GM18505 (cell line): Measurements from ENCODE around the gene CGNL1.

Experiments
- ATAC-seq: cut with Tn5 transposase; IDR thresholded peaks from one replicate; pipeline ENCODE4 v1.9.1; 2021; ENCODE audit not compliant: unreplicated experiment
- POLR2A ChIP-seq: IDR thresholded peaks from 4 replicates; pipeline ENCODE4 v1.6.1; 2011; ENCODE audit warnings: borderline replicate concordance; ENCODE audit not compliant: insufficient read depth, insufficient read length; ENCODE audit errors: extremely low read depth

CGNL1 gene

DNA sequence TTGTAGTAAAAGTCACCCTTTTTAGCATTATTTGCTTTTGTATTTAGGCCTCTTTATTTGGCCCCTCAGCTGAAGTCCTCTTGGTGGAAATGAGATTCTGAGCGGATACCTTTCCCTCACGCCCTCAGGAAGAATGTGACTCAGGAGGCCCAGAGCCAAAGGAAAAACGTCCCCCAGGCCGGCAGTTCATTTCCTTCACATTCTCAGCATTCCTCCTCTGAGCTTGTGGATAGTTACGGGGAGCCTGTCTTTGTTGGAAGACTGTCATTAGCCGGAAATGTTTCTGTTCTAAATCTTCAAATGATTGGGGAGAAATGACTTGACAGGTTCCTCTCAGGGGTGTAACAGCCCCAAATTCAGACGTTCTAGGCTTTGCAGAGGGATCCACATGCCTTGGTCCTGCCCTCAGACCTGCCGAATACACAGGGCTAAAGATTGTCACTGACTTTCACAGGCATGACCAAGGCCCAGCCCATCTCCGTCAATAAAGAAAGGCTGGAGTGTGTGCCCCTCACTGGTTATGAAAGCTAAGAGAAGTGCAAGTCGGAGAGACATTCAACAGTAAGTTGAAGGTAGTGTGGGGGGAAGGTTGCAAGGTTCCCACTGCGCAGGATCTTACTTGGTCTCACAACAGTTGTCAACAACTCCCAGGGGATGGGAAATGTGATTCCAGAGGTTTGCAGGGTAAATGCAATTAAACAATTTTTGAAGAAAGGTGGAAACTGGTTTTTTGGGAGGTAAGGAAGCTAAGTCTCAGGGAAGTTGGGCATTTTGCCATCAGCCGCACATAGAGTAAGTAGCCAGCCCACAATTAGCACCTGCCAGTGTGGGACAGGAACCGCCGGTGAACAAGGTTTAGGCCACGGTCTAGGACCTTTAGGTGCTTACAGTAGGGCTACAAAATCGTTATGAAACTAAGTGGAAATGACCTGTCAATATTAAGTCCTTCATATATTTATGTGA lies 175.7 kb downstream of the CGNL1 start:
- no peak for TF ChIP-seq POLR2A
- ATAC-seq, result no peak

DNA sequence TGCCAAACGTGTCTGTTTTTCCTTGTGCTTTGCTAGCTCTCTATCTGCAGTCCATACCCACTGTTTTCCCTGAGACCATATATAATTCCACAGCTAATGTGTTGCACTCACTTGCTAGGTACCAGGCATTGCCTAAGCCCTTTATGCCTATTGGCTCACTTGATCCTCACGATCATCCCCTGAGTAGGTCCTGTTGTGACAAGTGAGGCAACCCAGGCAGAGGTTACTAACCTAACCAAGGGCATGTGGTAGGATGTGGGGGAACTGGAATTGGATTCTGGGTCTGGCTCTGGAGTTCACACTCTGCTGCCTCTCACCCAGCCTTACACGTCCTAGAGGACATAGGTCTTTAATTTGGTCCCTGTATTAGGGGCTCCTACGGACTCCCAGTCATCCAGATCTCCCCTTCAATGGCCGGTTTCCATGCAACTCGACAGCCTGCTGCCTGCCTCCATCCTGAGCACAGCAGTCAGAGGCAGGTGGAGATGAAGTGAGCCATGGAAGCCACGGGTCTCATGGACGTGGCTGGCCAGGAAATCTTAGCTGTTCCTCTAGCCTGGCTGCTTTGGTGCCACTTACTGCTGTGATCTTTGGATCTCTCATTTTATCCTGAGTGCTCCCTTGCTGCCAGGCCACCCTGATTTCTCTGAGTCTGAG lies 176.5 kb downstream of the CGNL1 start:
- ATAC-seq, result no peak

DNA sequence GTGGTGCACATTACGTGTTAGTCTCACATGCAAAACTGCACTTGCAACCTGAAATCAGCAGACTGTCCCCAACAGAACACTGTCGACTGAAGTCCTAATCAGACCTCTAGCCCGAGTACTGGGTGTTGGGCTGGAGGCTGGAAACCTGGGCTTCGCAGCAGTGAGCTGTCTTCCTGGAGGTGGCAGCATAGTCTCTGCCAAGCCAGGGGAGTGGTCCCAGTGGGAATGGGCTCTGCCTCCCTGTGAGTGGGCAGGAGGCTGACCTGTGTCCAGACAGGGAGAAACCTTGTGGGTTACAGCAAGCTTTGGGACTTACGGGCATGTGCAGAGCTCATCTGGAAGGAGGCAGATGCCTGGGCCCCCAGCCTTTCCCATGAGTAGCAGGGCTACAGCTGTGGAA lies 177.2 kb downstream of the CGNL1 start:
- ATAC-seq, result no peak
- no peak for TF ChIP-seq POLR2A

More for the DNA sequence above, 176.5 kb downstream of the CGNL1 start:
- TF ChIP-seq POLR2A, result no peak

DNA sequence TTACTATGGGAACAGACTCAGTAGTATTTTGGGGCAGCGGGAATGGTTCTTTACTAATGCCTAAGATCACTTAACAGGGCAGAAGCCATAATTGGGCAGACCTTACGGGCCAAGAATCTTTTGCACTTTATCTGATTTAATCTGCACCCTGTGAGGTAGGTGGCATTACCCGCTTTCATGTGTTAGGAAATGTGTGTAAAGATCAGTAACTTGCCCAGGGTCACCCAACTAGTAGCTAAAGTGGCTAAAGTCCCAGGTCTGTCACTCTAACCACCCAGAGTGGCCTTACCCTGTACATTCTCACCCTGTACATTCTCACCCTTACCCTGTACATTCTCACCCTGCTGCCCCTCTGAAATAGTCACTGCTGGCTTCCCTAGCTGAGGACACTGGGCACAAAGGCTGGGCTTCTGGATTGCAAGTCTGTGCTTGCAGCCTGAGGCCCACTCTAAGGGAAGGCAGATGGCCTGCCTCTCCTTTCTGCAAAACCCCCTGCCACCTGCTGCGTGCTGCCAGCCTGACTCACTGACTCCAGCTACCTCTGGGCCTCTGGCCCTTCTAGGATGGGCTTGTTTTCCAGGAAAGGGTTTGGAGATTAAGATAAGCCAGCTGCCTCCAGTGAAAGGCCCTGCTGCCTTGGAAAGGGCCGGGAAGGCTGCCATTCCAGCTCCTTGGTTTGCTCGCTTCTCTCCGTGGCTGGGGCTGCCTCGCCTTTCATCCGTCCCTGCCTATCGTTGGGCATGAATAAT lies 177.9 kb downstream of the CGNL1 start:
- ATAC-seq, result no peak
- no peak for TF ChIP-seq POLR2A

DNA sequence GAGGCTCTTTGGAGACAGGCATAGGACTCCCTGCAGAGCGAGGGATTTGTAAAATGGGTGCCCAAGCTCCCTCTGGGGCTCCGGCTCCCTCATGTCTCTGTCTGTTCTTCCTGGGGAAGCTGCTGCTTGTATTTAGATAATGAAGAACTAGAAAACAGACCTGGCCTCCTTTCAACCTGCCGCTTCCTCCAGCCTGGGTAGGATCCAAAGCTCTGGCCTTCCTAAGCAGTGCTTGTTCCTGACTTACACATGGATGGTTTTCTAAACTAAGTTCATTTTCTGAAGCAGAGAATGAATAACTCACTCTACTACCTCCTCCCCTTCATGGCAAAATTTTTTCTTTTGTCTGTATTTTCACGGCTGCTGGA lies 178.5 kb downstream of the CGNL1 start:
- ATAC-seq, result no peak
- TF ChIP-seq POLR2A, result no peak

DNA sequence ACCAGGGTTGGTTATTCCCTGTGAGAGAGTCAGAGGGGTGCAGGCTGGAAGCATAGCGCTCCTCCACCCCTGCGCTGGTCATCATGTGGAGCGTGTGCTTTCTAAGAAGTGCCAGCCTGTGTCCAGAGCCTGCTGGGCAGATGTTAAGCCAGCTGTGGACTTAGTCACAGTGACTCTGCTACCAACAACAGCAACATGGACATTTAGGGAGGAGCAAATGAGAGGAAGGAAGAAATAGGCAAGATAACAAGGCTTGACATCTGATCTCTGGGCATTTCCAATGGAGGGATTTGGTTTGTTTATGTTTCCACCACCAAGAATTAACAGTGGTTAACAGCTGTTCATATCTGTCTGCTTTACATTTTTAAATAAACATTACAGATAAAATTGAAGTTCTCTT lies 179.0 kb downstream of the CGNL1 start:
- ATAC-seq, result no peak
- TF ChIP-seq POLR2A, result no peak

DNA sequence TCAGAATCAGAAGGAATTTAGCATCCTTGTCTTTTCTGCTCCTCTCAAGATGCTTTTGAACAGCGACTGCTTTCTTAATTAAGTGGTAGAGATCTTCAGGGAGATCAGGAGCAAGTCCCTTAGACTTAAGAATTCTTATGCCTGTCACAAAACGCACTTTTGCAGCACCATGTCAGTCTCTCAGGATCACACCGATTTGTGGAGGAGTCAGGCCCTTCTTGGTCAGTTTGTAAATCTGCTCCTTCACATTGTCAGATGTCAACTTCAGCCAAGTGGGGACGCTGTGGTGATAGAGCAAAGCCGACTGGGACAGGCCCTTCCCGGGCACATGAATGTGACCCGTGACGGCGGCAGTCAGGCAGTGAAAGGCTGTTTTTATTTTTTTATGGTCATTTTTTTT lies 179.7 kb downstream of the CGNL1 start:
- no peak for ATAC-seq
- no peak for TF ChIP-seq POLR2A

DNA sequence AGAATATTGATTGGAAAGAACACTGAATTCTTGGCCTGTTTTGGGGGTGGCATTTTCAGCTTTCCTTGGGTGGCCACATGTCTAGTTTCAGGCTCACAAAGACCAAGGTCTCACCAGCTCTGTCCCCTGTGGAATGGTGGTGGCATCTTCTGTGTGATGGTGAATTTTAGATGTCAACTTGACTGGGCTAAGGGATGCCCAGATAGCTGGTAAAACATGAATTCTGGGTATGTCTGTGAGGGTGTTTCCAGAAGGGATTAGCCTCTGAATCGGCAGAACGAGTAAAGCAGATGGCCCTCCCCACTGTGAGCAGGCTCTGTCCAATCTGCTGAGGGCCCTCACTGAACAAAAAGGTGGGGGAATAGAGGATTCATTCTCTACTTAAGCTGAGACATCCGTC lies 181.0 kb downstream of the CGNL1 start:
- TF ChIP-seq POLR2A, result no peak
- no peak for ATAC-seq

DNA sequence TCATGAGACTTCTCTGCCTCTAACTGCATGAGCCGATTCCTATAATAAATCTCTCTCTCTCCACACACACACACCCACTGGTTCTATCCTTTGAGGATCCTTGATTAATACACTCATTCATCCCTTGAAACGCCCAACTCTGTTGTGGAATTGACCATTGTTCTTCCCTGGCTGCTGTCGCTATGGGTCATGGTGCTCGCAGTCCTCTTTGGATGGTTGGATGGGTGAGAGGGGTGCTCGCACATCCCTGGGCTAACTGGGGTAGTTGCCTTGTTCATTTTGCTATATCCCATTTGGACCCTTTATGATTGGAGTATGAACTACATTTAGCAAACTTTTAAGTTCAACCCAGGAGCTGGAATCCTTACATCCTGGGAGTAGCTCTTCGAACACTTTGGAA lies 181.5 kb downstream of the CGNL1 start:
- TF ChIP-seq POLR2A, result no peak

DNA sequence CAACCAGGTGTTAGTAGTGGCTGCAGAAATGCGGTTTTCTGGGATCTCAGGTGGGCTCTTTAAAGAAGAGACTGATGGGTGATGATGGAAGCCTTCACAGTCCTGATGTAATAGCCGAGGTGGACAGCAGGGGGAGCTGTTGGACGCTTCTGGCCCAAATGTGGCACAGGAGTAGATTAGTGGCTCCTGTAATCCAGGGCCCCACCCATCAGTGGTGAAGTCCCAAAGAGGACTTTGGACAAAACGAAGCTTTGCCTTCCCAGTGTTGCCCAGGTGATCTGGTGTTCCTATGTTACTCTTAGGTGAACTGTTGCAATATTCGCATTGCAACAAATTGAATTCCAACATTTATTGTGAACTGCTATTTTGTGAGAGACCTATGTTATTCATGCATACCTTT lies 183.6 kb downstream of the CGNL1 start:
- no peak for ATAC-seq
- no peak for TF ChIP-seq POLR2A

More for the DNA sequence above, 181.5 kb downstream of the CGNL1 start:
- no peak for ATAC-seq

DNA sequence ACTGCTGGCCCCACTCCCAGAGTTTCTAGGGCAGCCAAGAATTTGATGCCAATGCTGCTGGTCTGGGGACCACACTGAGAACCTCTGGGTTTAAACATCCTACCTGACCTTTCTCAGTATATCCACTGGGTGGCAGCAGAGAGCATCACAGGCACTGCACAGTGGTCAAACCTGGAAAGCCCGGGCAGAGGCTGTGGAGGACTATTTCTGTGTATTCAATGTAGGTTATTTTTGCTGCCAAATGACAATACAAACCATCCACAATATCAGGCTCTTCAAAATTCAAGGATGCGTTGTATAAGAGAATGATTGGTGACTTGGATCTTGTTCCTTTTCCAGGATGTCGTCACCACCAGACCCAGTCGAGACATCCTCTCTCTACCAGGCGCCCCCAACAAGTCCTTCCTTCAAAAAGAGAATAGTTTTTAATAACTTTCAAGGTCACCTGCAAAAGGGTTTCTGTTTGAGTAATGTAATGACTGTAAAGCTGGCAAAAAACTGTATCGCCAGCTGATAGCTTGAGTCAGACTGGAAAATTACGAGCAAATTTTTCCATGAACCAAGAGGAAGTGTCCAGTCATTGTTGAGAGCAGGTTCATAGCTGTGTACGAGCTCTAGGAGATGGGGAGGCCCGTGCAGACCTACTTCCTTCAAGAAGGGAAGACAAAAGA lies 184.9 kb downstream of the CGNL1 start:
- ATAC-seq, result peak; percentile 55
- TF ChIP-seq POLR2A, result no peak

DNA sequence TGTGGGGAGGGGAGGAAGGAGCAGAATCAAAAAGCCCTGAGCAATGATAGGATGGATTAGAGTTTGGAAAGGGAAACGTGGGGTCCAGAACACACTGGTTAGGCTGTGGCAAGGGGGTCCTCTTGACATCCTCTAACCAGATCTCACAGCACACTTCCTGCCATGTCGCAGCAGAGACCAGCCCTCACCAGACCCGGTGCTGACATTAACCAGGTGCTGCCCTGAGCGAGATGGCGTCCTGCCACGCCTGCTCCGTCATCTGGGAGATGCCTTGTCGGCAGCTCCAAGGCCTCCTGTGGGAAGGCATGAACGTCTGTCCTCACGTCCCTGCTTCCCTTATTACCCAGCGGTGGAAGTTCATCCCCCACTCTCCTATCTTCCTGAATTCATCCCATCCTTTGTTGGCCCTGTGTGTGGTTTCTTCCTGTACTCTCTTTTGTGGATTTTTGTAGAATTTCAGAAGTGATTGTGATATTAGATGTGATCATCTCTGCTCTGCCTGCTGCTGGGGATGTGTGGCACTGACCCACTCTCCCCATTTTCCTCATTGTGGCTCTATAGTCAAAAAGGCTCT lies 186.0 kb downstream of the CGNL1 start:
- TF ChIP-seq POLR2A, result no peak
- ATAC-seq, result no peak
